Peyer's patch (tissue), 4 donors: ENCODE data around the gene BBLN.

Experiments
- POLR2A ChIP-seq, 2 donors: fragments of 450-650 bp; IDR thresholded peaks; one replicate each; pipeline ENCODE4 v1.5.1; 2017; ENCODE audit warnings: antibody characterized with exemption in 2 of 2, mild to moderate bottlenecking in 2 of 2, moderate library complexity in 2 of 2
- TF ChIP-seq, protein P1 (sequence below), 6 experiments: fragments of 450-650 bp in 4 of 6; fragments of 200-600 bp in 2 of 6; sonication (generic) in 1 of 6; IDR thresholded peaks; one replicate each; pipeline ENCODE4 v1.5.1; 2017 to 2019; ENCODE audit warnings: antibody characterized with exemption in 6 of 6, mild to moderate bottlenecking in 3 of 6, moderate library complexity in 1 of 6

- TF ChIP-seq, protein P1, sequence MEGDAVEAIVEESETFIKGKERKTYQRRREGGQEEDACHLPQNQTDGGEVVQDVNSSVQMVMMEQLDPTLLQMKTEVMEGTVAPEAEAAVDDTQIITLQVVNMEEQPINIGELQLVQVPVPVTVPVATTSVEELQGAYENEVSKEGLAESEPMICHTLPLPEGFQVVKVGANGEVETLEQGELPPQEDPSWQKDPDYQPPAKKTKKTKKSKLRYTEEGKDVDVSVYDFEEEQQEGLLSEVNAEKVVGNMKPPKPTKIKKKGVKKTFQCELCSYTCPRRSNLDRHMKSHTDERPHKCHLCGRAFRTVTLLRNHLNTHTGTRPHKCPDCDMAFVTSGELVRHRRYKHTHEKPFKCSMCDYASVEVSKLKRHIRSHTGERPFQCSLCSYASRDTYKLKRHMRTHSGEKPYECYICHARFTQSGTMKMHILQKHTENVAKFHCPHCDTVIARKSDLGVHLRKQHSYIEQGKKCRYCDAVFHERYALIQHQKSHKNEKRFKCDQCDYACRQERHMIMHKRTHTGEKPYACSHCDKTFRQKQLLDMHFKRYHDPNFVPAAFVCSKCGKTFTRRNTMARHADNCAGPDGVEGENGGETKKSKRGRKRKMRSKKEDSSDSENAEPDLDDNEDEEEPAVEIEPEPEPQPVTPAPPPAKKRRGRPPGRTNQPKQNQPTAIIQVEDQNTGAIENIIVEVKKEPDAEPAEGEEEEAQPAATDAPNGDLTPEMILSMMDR (IDR thresholded peaks at IDR 0.05): no peak
- no peak for TF ChIP-seq POLR2A (IDR thresholded peaks at IDR 0.05)
Measured at GRCh38 chr9:128148509-128149000, 11.5 kb upstream of the BBLN start.
